IPS DF 4.7 (cell line): Measurements from ENCODE around the gene DSCAML1.

Experiments
- DNase-seq: peaks from one replicate; pipeline ENCODE4 v3.0.0-alpha.2; 2013; ENCODE audit warnings: low spot score; ENCODE audit errors: extremely low read depth

DSCAML1 gene

GRCh38 chr11:117730208-117730800 lies 66.7 kb downstream of the DSCAML1 start:
- DNase-seq, result no peak

GRCh38 chr11:117725048-117725734 lies 71.8 kb downstream of the DSCAML1 start:
- no peak for DNase-seq

GRCh38 chr11:117724621-117725020 lies 72.4 kb downstream of the DSCAML1 start:
- no peak for DNase-seq

- no peak for DNase-seq
These were observed 72.9 kb downstream of the DSCAML1 start for GRCh38 chr11:117724104-117724503.

- no peak for DNase-seq
These were observed 73.6 kb downstream of the DSCAML1 start for GRCh38 chr11:117723277-117724024.

GRCh38 chr11:117722082-117722481 lies 74.9 kb downstream of the DSCAML1 start:
- DNase-seq, result no peak

GRCh38 chr11:117720061-117720511 lies 76.9 kb downstream of the DSCAML1 start:
- DNase-seq, result no peak

- no peak for DNase-seq
These were observed 77.5 kb downstream of the DSCAML1 start for GRCh38 chr11:117719480-117719879.

- DNase-seq, result no peak
These were observed 79.3 kb downstream of the DSCAML1 start for GRCh38 chr11:117717485-117718314.

- DNase-seq, result no peak
These were observed 80.2 kb downstream of the DSCAML1 start for GRCh38 chr11:117716521-117717440.

GRCh38 chr11:117715801-117716200 lies 81.2 kb downstream of the DSCAML1 start:
- no peak for DNase-seq

- no peak for DNase-seq
These were observed 83.5 kb downstream of the DSCAML1 start for GRCh38 chr11:117713538-117713991.

- DNase-seq, result no peak
These were observed 84.5 kb downstream of the DSCAML1 start for GRCh38 chr11:117712530-117712929.

- DNase-seq, result no peak
These were observed 85.7 kb downstream of the DSCAML1 start for GRCh38 chr11:117711331-117711730.

GRCh38 chr11:117710211-117710610 lies 86.8 kb downstream of the DSCAML1 start:
- DNase-seq, result no peak

- no peak for DNase-seq
These were observed 90.6 kb downstream of the DSCAML1 start for GRCh38 chr11:117706322-117706814.

GRCh38 chr11:117705866-117706265 lies 91.2 kb downstream of the DSCAML1 start:
- DNase-seq, result no peak

- no peak for DNase-seq
These were observed 92.5 kb downstream of the DSCAML1 start for GRCh38 chr11:117704395-117705100.

GRCh38 chr11:117702946-117703598 lies 93.9 kb downstream of the DSCAML1 start:
- no peak for DNase-seq
